HEK293 (cell line): ENCODE data around the gene STAB2.

ENCODE experiments used
- CTCF ChIA-PET: fragments of 350-600 bp; formaldehyde crosslinking; extraction: SDS; loops from one replicate; lab custom pipeline; 2021; ENCODE audit warnings: antibody characterized with exemption; lab: Yijun Ruan, JAX
- POLR2A ChIA-PET: fragments of 300-600 bp; formaldehyde crosslinking; extraction: SDS; loops from one replicate; lab custom pipeline; 2020; ENCODE audit warnings: antibody characterized with exemption, inconsistent platforms; lab: Yijun Ruan, JAX
- H3K27ac ChIP-seq: fragments of 200-500 bp; sonication (Bioruptor generic); 2 replicates; pipeline ENCODE4 v1.5.1; 2014; ENCODE audit warnings: low read depth, low read length, control low read depth, inconsistent platforms; ENCODE audit errors: extremely low read depth
- H3K36me3 ChIP-seq, 2 experiments: fragments of 200-500 bp in 1 of 2; sonication (Bioruptor generic) in 1 of 2; 1 replicate in 1 of 2; 2 replicates in 1 of 2; pipeline ENCODE4 v1.5.1; 2014 to 2017; ENCODE audit warnings: inconsistent platforms in 2 of 2, low read length in 2 of 2; ENCODE audit not compliant: control insufficient read depth in 2 of 2, insufficient read depth in 1 of 2
- H3K4me1 ChIP-seq: fragments of 200-500 bp; sonication (Bioruptor generic); 2 replicates; pipeline ENCODE4 v1.5.1; 2014; ENCODE audit warnings: mild to moderate bottlenecking, low read length, inconsistent platforms; ENCODE audit not compliant: control insufficient read depth, insufficient read depth
- H3K4me3 ChIP-seq: 2 replicates; pipeline ENCODE4 v1.5.1; 2011; ENCODE audit warnings: low read depth, mild to moderate bottlenecking, control low read depth, low read length, moderate library complexity
- H3K9me3 ChIP-seq: fragments of 200-500 bp; sonication (Bioruptor generic); 2 replicates; pipeline ENCODE4 v1.5.1; 2014; ENCODE audit warnings: low read depth, low read length, inconsistent platforms; ENCODE audit not compliant: control insufficient read depth, insufficient read depth
- FEZF1 ChIP-seq: fragments of 450-650 bp; formaldehyde crosslinking; IDR thresholded peaks from 2 replicates; pipeline ENCODE4 v1.5.1; 2016; ENCODE audit warnings: missing biosample characterization, missing genetic modification characterization
- HIC1 ChIP-seq: fragments of 450-650 bp; formaldehyde crosslinking; IDR thresholded peaks from 2 replicates; pipeline ENCODE4 v1.5.1; 2016; ENCODE audit warnings: missing biosample characterization, missing genetic modification characterization
- MYNN ChIP-seq: fragments of 450-650 bp; formaldehyde crosslinking; IDR thresholded peaks from 2 replicates; pipeline ENCODE4 v1.5.1; 2016; ENCODE audit warnings: missing biosample characterization, missing genetic modification characterization, borderline replicate concordance
- PRDM4 ChIP-seq: fragments of 450-650 bp; formaldehyde crosslinking; IDR thresholded peaks from 2 replicates; pipeline ENCODE4 v1.5.1; 2017; ENCODE audit warnings: missing biosample characterization, missing genetic modification characterization
- ZBTB48 ChIP-seq: fragments of 450-650 bp; formaldehyde crosslinking; IDR thresholded peaks from 2 replicates; pipeline ENCODE4 v1.5.1; 2016; ENCODE audit warnings: missing biosample characterization, missing genetic modification characterization
- ZFP41 ChIP-seq: fragments of 450-650 bp; formaldehyde crosslinking; IDR thresholded peaks from 2 replicates; pipeline ENCODE4 v1.5.1; 2016; ENCODE audit warnings: missing biosample characterization, missing genetic modification characterization, borderline replicate concordance
- ZNF140 ChIP-seq: fragments of 450-650 bp; formaldehyde crosslinking; IDR thresholded peaks from 2 replicates; pipeline ENCODE4 v1.5.1; 2016; ENCODE audit warnings: missing biosample characterization, missing genetic modification characterization
- ZNF146 ChIP-seq: fragments of 450-650 bp; formaldehyde crosslinking; IDR thresholded peaks from 2 replicates; pipeline ENCODE4 v1.5.1; 2016; ENCODE audit warnings: missing biosample characterization, missing genetic modification characterization
- ZNF221 ChIP-seq: fragments of 450-650 bp; formaldehyde crosslinking; IDR thresholded peaks from 2 replicates; pipeline ENCODE4 v1.5.1; 2017; ENCODE audit warnings: missing biosample characterization, missing genetic modification characterization, borderline replicate concordance
- ZNF26 ChIP-seq: fragments of 450-650 bp; formaldehyde crosslinking; IDR thresholded peaks from 2 replicates; pipeline ENCODE4 v1.5.1; 2016; ENCODE audit warnings: missing biosample characterization, missing genetic modification characterization
- ZNF280D ChIP-seq: fragments of 450-650 bp; formaldehyde crosslinking; IDR thresholded peaks from 2 replicates; pipeline ENCODE4 v1.5.1; 2016; ENCODE audit warnings: missing biosample characterization, missing genetic modification characterization
- ZNF335 ChIP-seq: fragments of 450-650 bp; formaldehyde crosslinking; conservative IDR thresholded peaks from 2 replicates; pipeline ENCODE4 v1.5.1; 2016; ENCODE audit warnings: missing biosample characterization, missing genetic modification characterization
- ZNF555 ChIP-seq: fragments of 450-650 bp; formaldehyde crosslinking; conservative IDR thresholded peaks from 2 replicates; pipeline ENCODE4 v1.5.1; 2017; ENCODE audit warnings: missing biosample characterization, mild to moderate bottlenecking, missing genetic modification characterization, inconsistent platforms
- ZNF580 ChIP-seq: fragments of 450-650 bp; formaldehyde crosslinking; IDR thresholded peaks from 2 replicates; pipeline ENCODE4 v1.5.1; 2016; ENCODE audit warnings: missing biosample characterization, missing genetic modification characterization
- ZNF843 ChIP-seq: fragments of 450-650 bp; formaldehyde crosslinking; IDR thresholded peaks from 2 replicates; pipeline ENCODE4 v1.5.1; 2016; ENCODE audit warnings: missing biosample characterization, missing genetic modification characterization
- ZXDB ChIP-seq: fragments of 450-650 bp; formaldehyde crosslinking; IDR thresholded peaks from 2 replicates; pipeline ENCODE4 v1.5.1; 2016; ENCODE audit warnings: missing biosample characterization, missing genetic modification characterization

STAB2 gene

GRCh38 chr12:103634732-103635131, 47.7 kb downstream of the STAB2 start:
- CTCF ChIA-PET = interaction anchor here (0.7 to 7.2 kb wide), 3 partner anchors 15 to 86 kb away, joined by 3 to 90 read pairs (median 49); no protein-coding TSS in a partner anchor
- H3K4me3 ChIP-seq = no peak overlapping the region
- H3K36me3 ChIP-seq = no peaks in the 10 kb centered on the region
- H3K4me1 ChIP-seq = no peaks in the 10 kb centered on the region
- no peaks in the 10 kb centered on the region for H3K9me3 ChIP-seq
- POLR2A ChIA-PET = no interaction called here
- H3K27ac ChIP-seq = no peak overlapping the region
- TF ChIP-seq ZNF221 (tag by site-specific recombination) (no peak), ZNF555 (tag by site-specific recombination) (no peak), PRDM4 (no peak), ZXDB (no peak), MYNN (tag by site-specific recombination) (no peak), ZNF335 (tag by site-specific recombination) (no peak), HIC1 (tag by site-specific recombination) (no peak), ZNF26 (tag by site-specific recombination) (no peak), ZNF146 (tag by site-specific recombination) (no peak), ZFP41 (tag by site-specific recombination) (no peak), ZNF280D (tag by site-specific recombination) (no peak), ZNF140 (tag by site-specific recombination) (no peak), ZNF843 (no peak), ZBTB48 (tag by site-specific recombination) (no peak)

- POLR2A ChIA-PET = no interaction called here
- no peak for TF ChIP-seq ZNF580 (tag by site-specific recombination)
- no peak for TF ChIP-seq FEZF1 (tag by site-specific recombination)
- no peaks in the 10 kb centered on the region for H3K9me3 ChIP-seq
- H3K27ac ChIP-seq = no peak overlapping the region
- no peaks in the 10 kb centered on the region for H3K4me1 ChIP-seq
- CTCF ChIA-PET = interaction anchor here (0.7 to 7.2 kb wide), 3 partner anchors 22 to 87 kb away, joined by 3 to 49 read pairs (median 4); no protein-coding TSS in a partner anchor
- no peak overlapping the region for H3K4me3 ChIP-seq
- H3K36me3 ChIP-seq = no peaks in the 10 kb centered on the region
Observed at GRCh38 chr12:103635419-103635818, 48.3 kb downstream of the STAB2 start.
